ENCODE results near the gene FAIM2. TPM values are rescaled to one million over a fixed set of nuclear protein-coding genes. Genes with fewer than 3 reads are reported as not detected.

The FAIM2 gene
- total RNA-seq, 1 experiment from 2014 or later: 0.22 TPM

- no peak for TF ChIP-seq ATF3 (CRISPR knock-in tag; conservative IDR thresholded peaks at IDR 0.05)
- TF ChIP-seq, protein P1, sequence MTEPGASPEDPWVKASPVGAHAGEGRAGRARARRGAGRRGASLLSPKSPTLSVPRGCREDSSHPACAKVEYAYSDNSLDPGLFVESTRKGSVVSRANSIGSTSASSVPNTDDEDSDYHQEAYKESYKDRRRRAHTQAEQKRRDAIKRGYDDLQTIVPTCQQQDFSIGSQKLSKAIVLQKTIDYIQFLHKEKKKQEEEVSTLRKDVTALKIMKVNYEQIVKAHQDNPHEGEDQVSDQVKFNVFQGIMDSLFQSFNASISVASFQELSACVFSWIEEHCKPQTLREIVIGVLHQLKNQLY (CRISPR knock-in tag; IDR thresholded peaks at IDR 0.05): no peak
- no peak for TF ChIP-seq ZNF232 (CRISPR knock-in tag; IDR thresholded peaks at IDR 0.05)
- TF ChIP-seq NR1H2 (CRISPR knock-in tag; IDR thresholded peaks at IDR 0.05): no peak
- no peak for TF ChIP-seq E2F5 (CRISPR knock-in tag; IDR thresholded peaks at IDR 0.05)
- TF ChIP-seq, protein P2, sequence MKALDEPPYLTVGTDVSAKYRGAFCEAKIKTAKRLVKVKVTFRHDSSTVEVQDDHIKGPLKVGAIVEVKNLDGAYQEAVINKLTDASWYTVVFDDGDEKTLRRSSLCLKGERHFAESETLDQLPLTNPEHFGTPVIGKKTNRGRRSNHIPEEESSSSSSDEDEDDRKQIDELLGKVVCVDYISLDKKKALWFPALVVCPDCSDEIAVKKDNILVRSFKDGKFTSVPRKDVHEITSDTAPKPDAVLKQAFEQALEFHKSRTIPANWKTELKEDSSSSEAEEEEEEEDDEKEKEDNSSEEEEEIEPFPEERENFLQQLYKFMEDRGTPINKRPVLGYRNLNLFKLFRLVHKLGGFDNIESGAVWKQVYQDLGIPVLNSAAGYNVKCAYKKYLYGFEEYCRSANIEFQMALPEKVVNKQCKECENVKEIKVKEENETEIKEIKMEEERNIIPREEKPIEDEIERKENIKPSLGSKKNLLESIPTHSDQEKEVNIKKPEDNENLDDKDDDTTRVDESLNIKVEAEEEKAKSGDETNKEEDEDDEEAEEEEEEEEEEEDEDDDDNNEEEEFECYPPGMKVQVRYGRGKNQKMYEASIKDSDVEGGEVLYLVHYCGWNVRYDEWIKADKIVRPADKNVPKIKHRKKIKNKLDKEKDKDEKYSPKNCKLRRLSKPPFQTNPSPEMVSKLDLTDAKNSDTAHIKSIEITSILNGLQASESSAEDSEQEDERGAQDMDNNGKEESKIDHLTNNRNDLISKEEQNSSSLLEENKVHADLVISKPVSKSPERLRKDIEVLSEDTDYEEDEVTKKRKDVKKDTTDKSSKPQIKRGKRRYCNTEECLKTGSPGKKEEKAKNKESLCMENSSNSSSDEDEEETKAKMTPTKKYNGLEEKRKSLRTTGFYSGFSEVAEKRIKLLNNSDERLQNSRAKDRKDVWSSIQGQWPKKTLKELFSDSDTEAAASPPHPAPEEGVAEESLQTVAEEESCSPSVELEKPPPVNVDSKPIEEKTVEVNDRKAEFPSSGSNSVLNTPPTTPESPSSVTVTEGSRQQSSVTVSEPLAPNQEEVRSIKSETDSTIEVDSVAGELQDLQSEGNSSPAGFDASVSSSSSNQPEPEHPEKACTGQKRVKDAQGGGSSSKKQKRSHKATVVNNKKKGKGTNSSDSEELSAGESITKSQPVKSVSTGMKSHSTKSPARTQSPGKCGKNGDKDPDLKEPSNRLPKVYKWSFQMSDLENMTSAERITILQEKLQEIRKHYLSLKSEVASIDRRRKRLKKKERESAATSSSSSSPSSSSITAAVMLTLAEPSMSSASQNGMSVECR (CRISPR knock-in tag; IDR thresholded peaks at IDR 0.05; ENCODE audit: borderline replicate concordance): no peak
- no peaks in the 10 kb centered on the region for H3K4me1 Mint-ChIP-seq
- H3K27me3 Mint-ChIP-seq (ENCODE audit: low read depth): no peaks in the 10 kb centered on the region; the same call in 1 of the 2 replicates
- POLR2A ChIA-PET: no interaction called here
- no peaks in the 10 kb centered on the region for H3K9me3 Mint-ChIP-seq
- CTCF ChIA-PET: interaction anchor here (0.6 to 1.2 kb wide), 2 partner anchors 22 to 851 kb away, joined by 4 to 5 read pairs; no protein-coding TSS in a partner anchor
- H3K36me3 Mint-ChIP-seq: no peaks in the 10 kb centered on the region
- DNase-seq (ENCODE audit: low spot score) (no peak), ATAC-seq (no peak)
- H3K4me3 Mint-ChIP-seq: no peak overlapping the region
- H3K27ac Mint-ChIP-seq: no peak overlapping the region
Measured at GRCh38 chr12:49923880-49924556, 20.3 kb upstream of the FAIM2 start.

GRCh38 chr12:49923035-49923644, 19.4 kb upstream of the FAIM2 start:
- no peak for DNase-seq (ENCODE audit: low spot score)
- Mint-ChIP-seq H3K36me3 (no peaks in the 10 kb centered on the region), H3K27ac (no peak overlapping the region), H3K4me1 (no peaks in the 10 kb centered on the region), H3K9me3 (no peaks in the 10 kb centered on the region), H3K27me3 (ENCODE audit: low read depth) (no peaks in the 10 kb centered on the region; the same call in 1 of the 2 replicates), H3K4me3 (no peak overlapping the region)
- ChIA-PET CTCF (interaction anchor here (0.9 to 1.2 kb wide), 2 partner anchors 22 to 23 kb away, joined by 3 to 4 read pairs; no protein-coding TSS in a partner anchor), POLR2A (no interaction called here)
- ATAC-seq: no peak
- TF ChIP-seq RELA (CRISPR knock-in tag; IDR thresholded peaks at IDR 0.05; ENCODE audit: borderline replicate concordance) (no peak), SMAD3 (CRISPR knock-in tag; IDR thresholded peaks at IDR 0.05; ENCODE audit: borderline replicate concordance) (no peak), IRF2 (CRISPR knock-in tag; IDR thresholded peaks at IDR 0.05; ENCODE audit: borderline replicate concordance, low read depth) (no peak), SOX15 (CRISPR knock-in tag; IDR thresholded peaks at IDR 0.05) (no peak), ZNF263 (CRISPR knock-in tag; IDR thresholded peaks at IDR 0.05; ENCODE audit: low read depth) (no peak), E2F1 (CRISPR knock-in tag; IDR thresholded peaks at IDR 0.05) (no peak)
